GM06990 (cell line): ENCODE results near the gene ALG9.

Experiments
- DNase-seq: peaks from one replicate; pipeline ENCODE4 v3.0.0-alpha.2; 2011; ENCODE audit not compliant: insufficient read length; ENCODE audit errors: extremely low read depth
- H3K27me3 ChIP-seq: replicated peaks from 2 replicates; pipeline ENCODE4 v1.6.0; 2011; ENCODE audit warnings: low read length; ENCODE audit not compliant: control insufficient read depth, insufficient read depth
- H3K36me3 ChIP-seq: 2 replicates; pipeline ENCODE4 v1.5.1; 2011; ENCODE audit warnings: low read length; ENCODE audit not compliant: control insufficient read depth, insufficient read depth
- H3K4me3 ChIP-seq: replicated peaks from 2 replicates; pipeline ENCODE4 v1.5.1; 2011; ENCODE audit warnings: low read depth, mild to moderate bottlenecking, control low read depth, low read length
- CTCF ChIP-seq: IDR thresholded peaks from 2 replicates; pipeline ENCODE4 v1.5.1; 2011; ENCODE audit warnings: low read length, control low read depth, mild to moderate bottlenecking, inconsistent platforms; ENCODE audit not compliant: insufficient read depth, poor library complexity, severe bottlenecking

The ALG9 gene

GRCh38 chr11:111910676-111911562 lies 39.5 kb upstream of the ALG9 start:
- Histone ChIP-seq H3K27me3 (no peaks in the 10 kb centered on the region; the same call in none of the 2 replicates), H3K36me3 (no peaks in the 10 kb centered on the region), H3K4me3 (no peak overlapping the region)
- DNase-seq, result no peak
- no peak for TF ChIP-seq CTCF

- H3K4me3 ChIP-seq, result no peak overlapping the region
- no peaks in the 10 kb centered on the region; the same call in none of the 2 replicates for H3K27me3 ChIP-seq
- DNase-seq, result no peak
Observed at GRCh38 chr11:111909378-111909777, 38.0 kb upstream of the ALG9 start.

GRCh38 chr11:111908639-111909305 lies 37.4 kb upstream of the ALG9 start:
- Histone ChIP-seq H3K4me3 (no peak overlapping the region), H3K36me3 (no peaks in the 10 kb centered on the region), H3K27me3 (no peaks in the 10 kb centered on the region; the same call in none of the 2 replicates)
- TF ChIP-seq CTCF, result no peak
- DNase-seq, result no peak

More at GRCh38 chr11:111909378-111909777, 38.0 kb upstream of the ALG9 start:
- no peak for TF ChIP-seq CTCF
- H3K36me3 ChIP-seq, result no peaks in the 10 kb centered on the region

- TF ChIP-seq CTCF, result no peak
- no peak overlapping the region for H3K4me3 ChIP-seq
Observed at GRCh38 chr11:111906680-111907079, 35.3 kb upstream of the ALG9 start.

GRCh38 chr11:111905411-111905810 lies 34.0 kb upstream of the ALG9 start:
- DNase-seq, result no peak
- no peak overlapping the region for H3K4me3 ChIP-seq
- no peaks in the 10 kb centered on the region; the same call in 1 of the 2 replicates for H3K27me3 ChIP-seq
- H3K36me3 ChIP-seq, result no peaks in the 10 kb centered on the region
- no peak for TF ChIP-seq CTCF

More at GRCh38 chr11:111906680-111907079, 35.3 kb upstream of the ALG9 start:
- no peak for DNase-seq
- Histone ChIP-seq H3K27me3 (no peaks in the 10 kb centered on the region; the same call in none of the 2 replicates), H3K36me3 (no peaks in the 10 kb centered on the region)
